H9 (cell line): Measurements from ENCODE around the gene MRTFB. TPM values are rescaled to one million over a fixed set of nuclear protein-coding genes. Genes with fewer than 3 reads are reported as not detected.
A peak's percentile ranks its signal among the peaks of the same experiment; 100 is the strongest.

Experiments used
- DNase-seq: peaks from one replicate; pipeline ENCODE4 v3.0.0-alpha.2; 2017
- H2AFZ ChIP-seq: one replicate; pipeline ENCODE4 v1.6.1; 2013; ENCODE audit warnings: mild to moderate bottlenecking, low read length, control low read depth, moderate library complexity
- H2AK5ac ChIP-seq: 2 replicates; pipeline ENCODE4 v1.6.1; 2013; ENCODE audit warnings: low read length, control low read depth, mixed read lengths; ENCODE audit not compliant: insufficient read length
- H2BK120ac ChIP-seq: one replicate; pipeline ENCODE4 v1.6.1; 2013; ENCODE audit warnings: low read depth, mild to moderate bottlenecking, low read length, control low read depth, inconsistent platforms; ENCODE audit not compliant: poor library complexity, severe bottlenecking
- H2BK12ac ChIP-seq: 2 replicates; pipeline ENCODE4 v1.6.1; 2013; ENCODE audit warnings: low read length, control low read depth, mixed read lengths, low read depth; ENCODE audit not compliant: insufficient read length
- H2BK15ac ChIP-seq: 2 replicates; pipeline ENCODE4 v1.6.1; 2013; ENCODE audit warnings: low read depth, low read length, control low read depth
- H2BK20ac ChIP-seq: one replicate; pipeline ENCODE4 v1.6.1; 2013; ENCODE audit warnings: low read depth, mild to moderate bottlenecking, low read length, control low read depth, inconsistent platforms; ENCODE audit not compliant: poor library complexity, severe bottlenecking
- H2BK5ac ChIP-seq: 2 replicates; pipeline ENCODE4 v1.6.1; 2013; ENCODE audit warnings: low read length, control low read depth, mixed read lengths; ENCODE audit not compliant: insufficient read length
- H3K14ac ChIP-seq: 2 replicates; pipeline ENCODE4 v1.6.1; 2013; ENCODE audit warnings: low read length, control low read depth; ENCODE audit not compliant: insufficient read depth
- H3K18ac ChIP-seq: 2 replicates; pipeline ENCODE4 v1.6.1; 2013; ENCODE audit warnings: low read depth, mild to moderate bottlenecking, mixed read lengths, low read length, control low read depth; ENCODE audit not compliant: insufficient read length
- H3K23ac ChIP-seq: 2 replicates; pipeline ENCODE4 v1.6.1; 2013; ENCODE audit warnings: low read length, control low read depth, mixed read lengths, low read depth; ENCODE audit not compliant: insufficient read length
- H3K23me2 ChIP-seq: 2 replicates; pipeline ENCODE4 v1.6.1; 2013; ENCODE audit warnings: low read depth, mild to moderate bottlenecking, mixed read lengths, low read length, control low read depth; ENCODE audit not compliant: insufficient read length, poor library complexity, severe bottlenecking
- H3K27ac ChIP-seq: 2 replicates; pipeline ENCODE4 v1.5.1; 2013; ENCODE audit warnings: low read length, control low read depth, mixed read lengths, low read depth; ENCODE audit not compliant: insufficient read length
- H3K27me3 ChIP-seq: 2 replicates; pipeline ENCODE4 v1.6.1; 2013; ENCODE audit warnings: low read length, control low read depth, inconsistent platforms; ENCODE audit not compliant: insufficient read depth
- H3K4ac ChIP-seq: 2 replicates; pipeline ENCODE4 v1.6.1; 2013; ENCODE audit warnings: low read depth, mild to moderate bottlenecking, control low read depth, inconsistent platforms, low read length, moderate library complexity
- H3K4me1 ChIP-seq: 2 replicates; pipeline ENCODE4 v1.6.1; 2013; ENCODE audit warnings: low read length, control low read depth, inconsistent platforms; ENCODE audit not compliant: insufficient read depth
- H3K4me2 ChIP-seq: 2 replicates; pipeline ENCODE4 v1.6.1; 2013; ENCODE audit warnings: low read length, control low read depth, mixed read lengths; ENCODE audit not compliant: insufficient read length, insufficient read depth
- H3K56ac ChIP-seq: 2 replicates; pipeline ENCODE4 v1.6.1; 2013; ENCODE audit warnings: low read depth, mild to moderate bottlenecking, mixed read lengths, low read length, control low read depth; ENCODE audit not compliant: insufficient read length
- H3K79me1 ChIP-seq: 2 replicates; pipeline ENCODE4 v1.6.1; 2013; ENCODE audit warnings: low read depth, mild to moderate bottlenecking, moderate library complexity, low read length, control low read depth, inconsistent platforms; ENCODE audit not compliant: insufficient read depth, poor library complexity, severe bottlenecking
- H3K79me2 ChIP-seq: 2 replicates; pipeline ENCODE4 v1.6.1; 2013; ENCODE audit warnings: low read length, control low read depth, inconsistent platforms; ENCODE audit not compliant: insufficient read depth
- H3K9ac ChIP-seq: 2 replicates; pipeline ENCODE4 v1.6.1; 2013; ENCODE audit warnings: low read length, control low read depth, mixed read lengths; ENCODE audit not compliant: insufficient read length; ENCODE audit errors: extremely low read depth
- H3K9me3 ChIP-seq: one replicate; pipeline ENCODE4 v1.6.1; 2013; ENCODE audit warnings: low read depth, low read length, inconsistent platforms; ENCODE audit not compliant: control insufficient read depth
- H3T11ph ChIP-seq: one replicate; pipeline ENCODE4 v1.6.1; 2013; ENCODE audit warnings: mild to moderate bottlenecking, low read length, control low read depth, inconsistent platforms
- H4K20me1 ChIP-seq: one replicate; pipeline ENCODE4 v1.6.1; 2013; ENCODE audit not compliant: control insufficient read depth, insufficient read length, insufficient read depth
- H4K5ac ChIP-seq: 2 replicates; pipeline ENCODE4 v1.6.1; 2013; ENCODE audit warnings: low read depth, mild to moderate bottlenecking, mixed read lengths, low read length, control low read depth; ENCODE audit not compliant: insufficient read length
- H4K8ac ChIP-seq: replicated peaks from 2 replicates; pipeline ENCODE4 v1.6.1; 2013; ENCODE audit warnings: low read length, control low read depth, mixed read lengths, low read depth; ENCODE audit not compliant: insufficient read length
- H4K91ac ChIP-seq: 2 replicates; pipeline ENCODE4 v1.6.1; 2013; ENCODE audit warnings: low read depth, mild to moderate bottlenecking, moderate library complexity, mixed read lengths, low read length, control low read depth; ENCODE audit not compliant: insufficient read length
- H3K27ac Mint-ChIP-seq, 3 experiments: 2 replicates in 2 of 3; 3 replicates in 1 of 3; pipeline ENCODE4 v1.8.0; 2020 to 2021; ENCODE audit warnings: mixed read lengths in 3 of 3, mild to moderate bottlenecking in 1 of 3, moderate library complexity in 1 of 3
- H3K27me3 Mint-ChIP-seq: 2 replicates; pipeline ENCODE4 v1.8.0; 2021; ENCODE audit warnings: low read depth, mild to moderate bottlenecking, moderate library complexity, mixed read lengths
- H3K36me3 Mint-ChIP-seq, 3 experiments: 2 replicates in 2 of 3; 3 replicates in 1 of 3; pipeline ENCODE4 v1.8.0; 2020 to 2021; ENCODE audit warnings: low read depth in 3 of 3, mixed read lengths in 3 of 3; ENCODE audit not compliant: insufficient read depth in 1 of 3
- H3K4me1 Mint-ChIP-seq, 2 experiments: 2 replicates each; pipeline ENCODE4 v1.8.0; 2020; ENCODE audit warnings: mixed read lengths in 2 of 2
- H3K4me3 Mint-ChIP-seq, 2 experiments: 2 replicates in 1 of 2; 3 replicates in 1 of 2; pipeline ENCODE4 v1.8.0; 2020 to 2021; ENCODE audit warnings: mild to moderate bottlenecking in 2 of 2, mixed read lengths in 2 of 2, moderate library complexity in 1 of 2
- H3K9me3 Mint-ChIP-seq, 2 experiments: 2 replicates in 1 of 2; 3 replicates in 1 of 2; pipeline ENCODE4 v1.8.0; 2020; ENCODE audit warnings: mild to moderate bottlenecking in 2 of 2, mixed read lengths in 2 of 2, moderate library complexity in 1 of 2
- WGBS: extraction: QIAGEN DNeasy Blood & Tissue Kit; methylation state at CpG from one replicate; pipeline ENCODE4 v1.1.7; 2013; ENCODE audit warnings: missing lambda C conversion rate, low lambda C conversion rate, mixed read lengths; ENCODE audit not compliant: insufficient read length; ENCODE audit errors: extremely low coverage; 5-methylcytosine and 5-hydroxymethylcytosine counted together
- microRNA-seq: library from miRNA; unstranded; fragments of <30 nt; microRNA quantifications from one replicate; pipeline ENCODE4, GENCODE V29; 2020; ENCODE audit warnings: borderline microRNAs expressed
- total RNA-seq: library from RNA; stranded (reverse); gene quantifications from 2 replicates; pipeline ENCODE4 v1.2.1, GENCODE V29; 2021
- TF ChIP-seq, protein P1 (sequence below): fragments of 200-600 bp; sonication (generic); conservative IDR thresholded peaks from 3 replicates; pipeline ENCODE4 v1.8.0; 2021; ENCODE audit warnings: antibody characterized with exemption, mild to moderate bottlenecking

The MRTFB gene
- total RNA-seq, 1 experiment from 2014 or later = 29.9 TPM

DNA sequence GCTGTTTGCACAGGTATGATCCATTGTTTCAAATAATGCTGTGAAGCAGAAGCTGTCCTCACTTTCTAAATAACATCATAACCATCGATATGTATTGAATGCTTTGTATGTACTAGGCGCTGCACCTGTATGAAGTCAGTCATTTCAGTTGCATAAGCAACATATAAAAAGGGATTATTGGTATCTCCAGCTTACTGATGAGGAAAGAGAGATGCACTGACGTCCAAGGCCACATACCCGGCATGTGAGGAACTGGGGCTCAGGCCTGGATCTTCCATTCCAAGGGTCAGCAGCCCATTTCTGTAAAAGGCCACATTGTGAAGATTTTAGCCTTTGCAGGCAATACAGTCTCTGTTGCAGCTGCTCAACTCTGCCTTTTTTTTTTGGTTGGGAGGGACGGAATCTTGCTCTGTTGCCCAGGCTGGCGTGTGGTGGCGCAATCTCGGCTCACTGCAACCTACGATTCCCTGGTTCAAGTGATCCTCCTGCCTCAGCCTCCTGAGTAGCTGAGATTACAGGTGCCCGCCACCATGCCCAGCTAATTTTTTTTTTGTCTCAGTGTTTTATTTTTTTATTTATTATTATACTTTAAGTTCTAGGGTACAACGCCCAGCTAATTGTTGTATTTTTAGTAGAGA lies 244.7 kb downstream of the MRTFB start:
- Mint-ChIP-seq H3K4me1 (peaks cover 5 to 11% of the 10 kb centered on the region in 2 experiments; a peak in 3 of 4 replicates), H3K36me3 (peaks cover 5 to 8% (median 7%) of the 10 kb centered on the region in 3 experiments), H3K27me3 (no peaks in the 10 kb centered on the region; the same call in 1 of the 2 replicates), H3K4me3 (no peak overlapping the region), H3K27ac (no peak overlapping the region), H3K9me3 (no peaks in the 10 kb centered on the region; a peak in 1 of 5 replicates)
- Histone ChIP-seq H3K56ac (no peak overlapping the region), H2AK5ac (no peak overlapping the region), H3K79me2 (no peaks in the 10 kb centered on the region; the same call in 1 of the 2 replicates), H4K8ac (no peak overlapping the region), H3K14ac (no peak overlapping the region), H3T11ph (no peak overlapping the region), H3K9ac (no peak overlapping the region), H4K5ac (no peak overlapping the region), H2BK20ac (no peak overlapping the region), H3K23me2 (no peaks in the 10 kb centered on the region), H2BK5ac (no peak overlapping the region), H4K91ac (no peak overlapping the region), H2BK15ac (no peak overlapping the region), H3K23ac (no peak overlapping the region), H3K4me1 (no peaks in the 10 kb centered on the region), H3K18ac (no peak overlapping the region), H2BK120ac (no peak overlapping the region), H4K20me1 (no peaks in the 10 kb centered on the region), H2BK12ac (no peak overlapping the region), H3K79me1 (no peaks in the 10 kb centered on the region), H3K4me2 (no peak overlapping the region), H3K27me3 (no peaks in the 10 kb centered on the region), H3K4ac (no peak overlapping the region), H2AFZ (no peak overlapping the region), H3K27ac (no peak overlapping the region), H3K9me3 (no peaks in the 10 kb centered on the region)
- TF ChIP-seq, protein P1, sequence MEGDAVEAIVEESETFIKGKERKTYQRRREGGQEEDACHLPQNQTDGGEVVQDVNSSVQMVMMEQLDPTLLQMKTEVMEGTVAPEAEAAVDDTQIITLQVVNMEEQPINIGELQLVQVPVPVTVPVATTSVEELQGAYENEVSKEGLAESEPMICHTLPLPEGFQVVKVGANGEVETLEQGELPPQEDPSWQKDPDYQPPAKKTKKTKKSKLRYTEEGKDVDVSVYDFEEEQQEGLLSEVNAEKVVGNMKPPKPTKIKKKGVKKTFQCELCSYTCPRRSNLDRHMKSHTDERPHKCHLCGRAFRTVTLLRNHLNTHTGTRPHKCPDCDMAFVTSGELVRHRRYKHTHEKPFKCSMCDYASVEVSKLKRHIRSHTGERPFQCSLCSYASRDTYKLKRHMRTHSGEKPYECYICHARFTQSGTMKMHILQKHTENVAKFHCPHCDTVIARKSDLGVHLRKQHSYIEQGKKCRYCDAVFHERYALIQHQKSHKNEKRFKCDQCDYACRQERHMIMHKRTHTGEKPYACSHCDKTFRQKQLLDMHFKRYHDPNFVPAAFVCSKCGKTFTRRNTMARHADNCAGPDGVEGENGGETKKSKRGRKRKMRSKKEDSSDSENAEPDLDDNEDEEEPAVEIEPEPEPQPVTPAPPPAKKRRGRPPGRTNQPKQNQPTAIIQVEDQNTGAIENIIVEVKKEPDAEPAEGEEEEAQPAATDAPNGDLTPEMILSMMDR = no peak
- no CpG with 5 or more reads among the region's 11 CpGs for WGBS
- no peak for DNase-seq

Small RNA genes within 50 kb of the gene (microRNA-seq; reads per million reads assigned to microRNA genes)
- gene MIR193B = 13.8 reads per million, percentile 51 among the genes with 10 or more reads in this experiment
- gene MIR365A = 1.0 reads per million

Other genes starting within 250 kb of the MRTFB start
- 11.7 and 15.6 TPM in 2 replicates for gene ERCC4, start 151.2 kb upstream of the MRTFB start, total RNA-seq